Stomach (tissue), 4 donors: ENCODE results near the gene HSPB9.

Experiments
- CTCF ChIP-seq, 7 experiments: fragments of 450-650 bp in 4 of 7; fragments of 200-600 bp in 3 of 7; sonication (generic) in 3 of 7; IDR thresholded peaks; one replicate each; pipeline ENCODE4 v1.5.1; 2016 to 2019; ENCODE audit warnings: antibody characterized with exemption in 7 of 7, control low read depth in 2 of 7, mild to moderate bottlenecking in 1 of 7
- EP300 ChIP-seq: sonication (generic); formaldehyde crosslinking; IDR thresholded peaks from one replicate; pipeline ENCODE4 v1.6.1; 2017; ENCODE audit warnings: antibody characterized with exemption

- TF ChIP-seq EP300 (no peak), CTCF (IDR thresholded peaks at IDR 0.05) (no peak)
These were observed 9.1 kb upstream of the HSPB9 start for GRCh38 chr17:42113293-42114069.
